Right lobe of liver (tissue), 6 donors: Measurements from ENCODE around the gene BTF3. TPM values are rescaled to one million over a fixed set of nuclear protein-coding genes. Genes with fewer than 3 reads are reported as not detected.

Source experiments
- ATAC-seq, 4 donors: fragments of 200-7000 bp; cut with Tn5 transposase; one replicate each; pipeline ENCODE4 v1.9.1; 2020; ENCODE audit warnings: mild to moderate bottlenecking in 4 of 4, moderate library complexity in 4 of 4
- DNase-seq, 3 donors: peaks; one replicate each; pipeline ENCODE4 v3.0.0-alpha.2; 2020
- H3K27ac ChIP-seq, 3 donors: fragments of 200-600 bp; one replicate each; pipeline ENCODE4 v1.8.0; 2022
- H3K27me3 ChIP-seq, 2 donors: fragments of 200-600 bp; one replicate each; pipeline ENCODE4 v1.8.0; 2022
- H3K36me3 ChIP-seq, 4 donors: fragments of 200-600 bp; sonication (generic) in 1 of 4; one replicate each; pipeline versions ENCODE4 v1.5.1 to v1.8.0; 2017 to 2022; ENCODE audit warnings: control low read depth in 1 of 4
- H3K4me1 ChIP-seq, 4 donors: fragments of 200-600 bp; sonication (generic) in 1 of 4; one replicate each; pipeline versions ENCODE4 v1.5.1 to v1.8.0; 2017 to 2022; ENCODE audit warnings: control low read depth in 1 of 4
- H3K4me3 ChIP-seq, 3 donors: fragments of 200-600 bp; one replicate each; pipeline ENCODE4 v1.8.0; 2022
- H3K9me3 ChIP-seq, 4 donors: fragments of 200-600 bp; sonication (generic) in 1 of 4; one replicate each; pipeline versions ENCODE4 v1.5.1 to v1.8.0; 2017 to 2022; ENCODE audit warnings: control low read depth in 1 of 4
- CTCF ChIP-seq, 4 donors: fragments of 200-600 bp in 3 of 4; fragments of 450-650 bp in 1 of 4; IDR thresholded peaks; one replicate each; pipeline versions ENCODE4 v1.5.1 to v1.8.0; 2016 to 2022; ENCODE audit warnings: antibody characterized with exemption in 4 of 4, mild to moderate bottlenecking in 2 of 4
- POLR2A ChIP-seq: fragments of 450-650 bp; IDR thresholded peaks from one replicate; pipeline ENCODE4 v1.6.1; 2017; ENCODE audit warnings: antibody characterized with exemption, mild to moderate bottlenecking
- WGBS: methylation state at CpG from one replicate; pipeline ENCODE4 v1.1.6; 2018; ENCODE audit warnings: low coverage, low lambda C conversion rate; ENCODE audit not compliant: insufficient coverage; ENCODE audit errors: missing lambda C conversion rate; 5-methylcytosine and 5-hydroxymethylcytosine counted together
- intact Hi-C, 2 donors: fragments of 100-400 bp; cut with DNase I; formaldehyde crosslinking; loops; one replicate each; pipeline versions ENCODE4 v1.11.2 to v1.14.1; 2022
- total RNA-seq, 6 experiments: library from RNA; depleted of rRNA in 2 of 6; stranded (reverse); fragments of >200 nt in 2 of 6; fragmentation: NEBNext Ultra II Directional in 3 of 6; extraction: Animal tissue kit (Norgen Biotek cat#: 25700) in 3 of 6; gene quantifications; one replicate each; pipeline versions ENCODE4 v1.1.0 to v1.2.4, GENCODE V29; 2016 to 2023
- donor health status: DM: no; HTN: yes; CAD: no.
- donor health status: DM: no; HTN: no; CAD: no.
- donor health status: DM: no; HTN: no; CAD: no.
- donor health status: DM: no; HTN: yes; CAD: no.
- donor health status: DM: no; HTN: yes; CAD: no.

Gene BTF3
- total RNA-seq, 6 experiments from 2014 or later = 157 to 250 (median 198) TPM

DNA sequence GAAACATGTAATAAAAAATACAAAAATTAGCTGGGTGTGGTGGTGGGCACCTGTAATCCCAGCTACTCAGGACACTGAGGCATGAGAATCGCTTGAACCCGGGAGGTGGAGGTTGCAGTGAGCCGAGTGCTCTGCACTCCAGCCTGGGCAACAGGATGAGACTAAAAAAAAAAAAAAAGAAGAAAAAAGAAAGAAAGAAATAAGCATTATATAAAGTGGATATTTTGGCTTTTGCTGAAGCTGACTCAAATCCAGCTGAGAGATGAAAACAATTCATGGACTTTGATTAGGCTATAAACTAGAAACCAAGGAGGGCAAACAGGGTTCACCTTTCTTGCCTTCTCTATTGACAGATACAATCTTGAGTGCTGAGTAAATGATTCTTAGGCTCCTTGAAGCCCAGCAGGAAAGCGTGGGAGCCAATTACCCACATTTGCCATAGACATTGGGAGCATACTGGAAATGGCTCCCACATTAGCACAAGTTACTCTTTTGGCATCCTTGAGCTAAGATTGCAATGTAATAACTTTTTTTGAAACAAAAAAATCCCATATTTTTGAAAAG is 2.4 kb upstream of the BTF3 start:
- DNase-seq (no peak), ATAC-seq (no peak)
- peaks cover 0 to 16% (median 8%) of the 10 kb centered on the region in 4 donors for H3K4me1 ChIP-seq
- intact Hi-C loops = no loop called here
- H3K4me3 ChIP-seq = no peak overlapping the region
- no peak for TF ChIP-seq POLR2A
- no peak for TF ChIP-seq CTCF (IDR thresholded peaks at IDR 0.05)
- H3K27me3 ChIP-seq = no peaks in the 10 kb centered on the region
- 97% methylated on average over 4 of the region's 4 CpGs for WGBS
- H3K36me3 ChIP-seq = no peaks in the 10 kb centered on the region
- H3K9me3 ChIP-seq = no peaks in the 10 kb centered on the region
- no peak overlapping the region for H3K27ac ChIP-seq

- Histone ChIP-seq H3K27ac (no peak overlapping the region), H3K4me3 (peak overlapping the region in 1 of 3 donors; percentile 89), H3K9me3 (no peaks in the 10 kb centered on the region), H3K4me1 (peaks cover 0 to 16% (median 8%) of the 10 kb centered on the region in 4 donors), H3K27me3 (no peaks in the 10 kb centered on the region), H3K36me3 (peaks cover 0 to 3% (median 0%) of the 10 kb centered on the region in 4 donors)
- TF ChIP-seq POLR2A = no peak
- ATAC-seq = no peak
- 55% methylated on average over 1 of the region's 1 CpG for WGBS
- no peak for DNase-seq
- intact Hi-C loops = no loop called here
Observed at GRCh38 chr5:73496984-73497457, 1.2 kb upstream of the BTF3 start.

DNA sequence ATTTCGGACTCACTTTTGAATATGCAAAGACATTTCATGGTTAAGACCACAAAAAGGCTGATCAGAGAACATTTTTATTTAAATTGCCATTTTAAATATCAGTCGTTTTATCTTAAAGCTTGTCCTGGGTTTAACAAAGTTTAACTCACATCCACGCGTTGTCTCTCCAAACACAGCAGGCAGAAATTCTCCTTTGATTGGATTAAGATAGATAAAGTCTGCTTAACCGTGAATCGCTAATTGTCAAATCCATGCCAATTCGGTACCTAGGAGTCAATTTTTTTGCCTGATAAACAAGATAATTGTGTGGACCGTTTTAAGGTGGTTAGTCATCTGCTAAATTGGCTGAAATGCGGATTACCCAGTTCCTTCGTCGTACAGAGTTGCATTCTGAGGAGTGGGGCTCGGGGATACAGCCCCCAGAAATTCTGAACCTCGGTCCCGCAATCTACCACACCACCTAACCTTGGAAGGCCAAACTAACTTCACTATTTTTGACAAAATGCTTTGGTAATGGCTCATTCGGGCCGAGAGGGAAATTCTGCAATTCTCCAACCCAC is 665 bp upstream of the BTF3 start:
- DNase-seq (no peak), ATAC-seq (no peak)
- Histone ChIP-seq H3K27me3 (no peaks in the 10 kb centered on the region), H3K27ac (peak overlapping the region; percentile 79 to 93 (median 86)), H3K36me3 (peaks cover 0 to 8% (median 3%) of the 10 kb centered on the region in 4 donors), H3K4me1 (peaks cover 0 to 16% (median 8%) of the 10 kb centered on the region in 4 donors), H3K9me3 (no peaks in the 10 kb centered on the region), H3K4me3 (peak overlapping the region; percentile 85 to 91 (median 89))
- TF ChIP-seq POLR2A (no peak), CTCF (IDR thresholded peaks at IDR 0.05) (no peak)
- intact Hi-C loops = no loop called here
- 40% methylated on average over 14 of the region's 16 CpGs for whole genome bisulfite sequencing

- Histone ChIP-seq H3K36me3 (peaks cover 6 to 24% (median 17%) of the 10 kb centered on the region in 4 donors), H3K9me3 (no peaks in the 10 kb centered on the region), H3K4me3 (peak overlapping the region; percentile 85 to 91 (median 89)), H3K4me1 (peaks cover 0 to 16% (median 8%) of the 10 kb centered on the region in 4 donors), H3K27me3 (no peaks in the 10 kb centered on the region), H3K27ac (peak overlapping the region; percentile 79 to 93 (median 86))
- WGBS = 7% methylated on average over 12 of the region's 12 CpGs
- intact Hi-C loops = no loop called here
- no peak for TF ChIP-seq POLR2A
- TF ChIP-seq CTCF (IDR thresholded peaks at IDR 0.05) = no peak
- ATAC-seq (no peak), DNase-seq (no peak)
Observed at GRCh38 chr5:73499187-73499586, 945 bp downstream of the BTF3 start.

- intact Hi-C loops = no loop called here
- WGBS = 82% methylated on average over 2 of the region's 2 CpGs
- H3K27ac ChIP-seq = no peak overlapping the region
Observed at GRCh38 chr5:73499756-73500155, 1.5 kb downstream of the BTF3 start.

More at GRCh38 chr5:73499756-73500155, 1.5 kb downstream of the BTF3 start:
- Histone ChIP-seq H3K4me1 (peaks cover 0 to 16% (median 8%) of the 10 kb centered on the region in 4 donors), H3K27me3 (no peaks in the 10 kb centered on the region), H3K4me3 (peak overlapping the region; percentile 85 to 91 (median 89)), H3K36me3 (peaks cover 6 to 30% (median 19%) of the 10 kb centered on the region in 4 donors), H3K9me3 (no peaks in the 10 kb centered on the region)
- TF ChIP-seq CTCF (IDR thresholded peaks at IDR 0.05) (no peak), POLR2A (no peak)
- DNase-seq (no peak), ATAC-seq (no peak)
